Measurements from ENCODE around the gene SZRD1.

Gene SZRD1

GRCh38 chr1:16422041-16422440 is 55.0 kb downstream of the SZRD1 start:
- H3K4me1 ChIP-seq: no peaks in the 10 kb centered on the region
- H3K79me2 ChIP-seq: no peaks in the 10 kb centered on the region
- H3K27ac ChIP-seq: no peak overlapping the region
- no peak for TF ChIP-seq CTCF (IDR thresholded peaks at IDR 0.05)
- H3K27me3 ChIP-seq (ENCODE audit: control insufficient read depth, insufficient read depth, low read length): no peaks in the 10 kb centered on the region
- no peaks in the 10 kb centered on the region for H3K36me3 ChIP-seq (ENCODE audit: control insufficient read depth, insufficient read depth, low read length)
- H2AFZ ChIP-seq: no peak overlapping the region
- H3K4me2 ChIP-seq (ENCODE audit: low read length): no peak overlapping the region
- H3K4me3 ChIP-seq (ENCODE audit: low read depth, low read length): no peak overlapping the region
- H3K9ac ChIP-seq: no peak overlapping the region
- no peaks in the 10 kb centered on the region for H3K9me3 ChIP-seq (ENCODE audit: control insufficient read depth, low read length)

- H3K9me3 ChIP-seq (ENCODE audit: control insufficient read depth, low read length): no peaks in the 10 kb centered on the region
- no peaks in the 10 kb centered on the region for H3K36me3 ChIP-seq (ENCODE audit: control insufficient read depth, insufficient read depth, low read length)
- no peaks in the 10 kb centered on the region for H3K4me1 ChIP-seq
- no peak overlapping the region for H2AFZ ChIP-seq
- no peak overlapping the region for H3K4me3 ChIP-seq (ENCODE audit: low read depth, low read length)
- H3K27ac ChIP-seq: no peak overlapping the region
- no peak overlapping the region for H3K4me2 ChIP-seq (ENCODE audit: low read length)
- no peak overlapping the region for H3K9ac ChIP-seq
- no peaks in the 10 kb centered on the region for H3K79me2 ChIP-seq
- TF ChIP-seq CTCF (IDR thresholded peaks at IDR 0.05): no peak
- no peaks in the 10 kb centered on the region for H3K27me3 ChIP-seq (ENCODE audit: control insufficient read depth, insufficient read depth, low read length)
Observed at GRCh38 chr1:16425125-16426025, 58.3 kb downstream of the SZRD1 start.

GRCh38 chr1:16430606-16431005 is 63.6 kb downstream of the SZRD1 start:
- no peak overlapping the region for H3K9ac ChIP-seq
- no peaks in the 10 kb centered on the region for H3K4me1 ChIP-seq
- H3K27ac ChIP-seq: no peak overlapping the region
- no peak overlapping the region for H3K4me2 ChIP-seq (ENCODE audit: low read length)
- TF ChIP-seq CTCF (IDR thresholded peaks at IDR 0.05): no peak
- no peaks in the 10 kb centered on the region for H3K9me3 ChIP-seq (ENCODE audit: control insufficient read depth, low read length)
- no peaks in the 10 kb centered on the region for H3K36me3 ChIP-seq (ENCODE audit: control insufficient read depth, insufficient read depth, low read length)
- H2AFZ ChIP-seq: no peak overlapping the region
- H3K79me2 ChIP-seq: no peaks in the 10 kb centered on the region
- H3K27me3 ChIP-seq (ENCODE audit: control insufficient read depth, insufficient read depth, low read length): no peaks in the 10 kb centered on the region
- no peak overlapping the region for H3K4me3 ChIP-seq (ENCODE audit: low read depth, low read length)

GRCh38 chr1:16433030-16433429 is 66.0 kb downstream of the SZRD1 start:
- H3K4me1 ChIP-seq: no peaks in the 10 kb centered on the region
- H2AFZ ChIP-seq: no peak overlapping the region
- no peaks in the 10 kb centered on the region for H3K9me3 ChIP-seq (ENCODE audit: control insufficient read depth, low read length)
- H3K9ac ChIP-seq: no peak overlapping the region
- no peaks in the 10 kb centered on the region for H3K27me3 ChIP-seq (ENCODE audit: control insufficient read depth, insufficient read depth, low read length)
- H3K4me3 ChIP-seq (ENCODE audit: low read depth, low read length): no peak overlapping the region
- H3K4me2 ChIP-seq (ENCODE audit: low read length): no peak overlapping the region
- H3K36me3 ChIP-seq (ENCODE audit: control insufficient read depth, insufficient read depth, low read length): no peaks in the 10 kb centered on the region
- H3K27ac ChIP-seq: no peak overlapping the region
- TF ChIP-seq CTCF (IDR thresholded peaks at IDR 0.05): no peak
- H3K79me2 ChIP-seq: no peaks in the 10 kb centered on the region

- no peaks in the 10 kb centered on the region for H3K27me3 ChIP-seq (ENCODE audit: control insufficient read depth, insufficient read depth, low read length)
- H3K79me2 ChIP-seq: no peaks in the 10 kb centered on the region
- no peaks in the 10 kb centered on the region for H3K4me1 ChIP-seq
- H3K9ac ChIP-seq: no peak overlapping the region
- H3K4me2 ChIP-seq (ENCODE audit: low read length): no peak overlapping the region
- H3K27ac ChIP-seq: no peak overlapping the region
- no peaks in the 10 kb centered on the region for H3K9me3 ChIP-seq (ENCODE audit: control insufficient read depth, low read length)
- H2AFZ ChIP-seq: no peak overlapping the region
- TF ChIP-seq CTCF (IDR thresholded peaks at IDR 0.05): no peak
- H3K36me3 ChIP-seq (ENCODE audit: control insufficient read depth, insufficient read depth, low read length): no peaks in the 10 kb centered on the region
- H3K4me3 ChIP-seq (ENCODE audit: low read depth, low read length): no peak overlapping the region
Observed at GRCh38 chr1:16434007-16434406, 67.0 kb downstream of the SZRD1 start.

Measured in parathyroid adenoma (tissue), 2 donors.